HepG2 (cell line): Measurements from ENCODE around the gene AQP7.
"Not testable (repeated sequence)": the region's sequence is repeated elsewhere in the genome, so short reads cannot be mapped to it uniquely, and the experiment has no call there.

ENCODE experiments used
- ATF3 ChIP-seq: sonication (generic); formaldehyde crosslinking; IDR thresholded peaks from 2 replicates; pipeline ENCODE4 v1.4.0; 2020; ENCODE audit warnings: missing genetic modification reagents
- CREB1 ChIP-seq, 2 experiments: fragments of 450-650 bp in 1 of 2; IDR thresholded peaks; 2 replicates each; pipeline ENCODE4 v1.6.1; 2016 to 2017; ENCODE audit warnings: control low read depth in 1 of 2, mild to moderate bottlenecking in 1 of 2, missing compliant biosample characterization in 1 of 2, missing genetic modification characterization in 1 of 2
- EZH2 ChIP-seq: conservative IDR thresholded peaks from 2 replicates; pipeline ENCODE4 v1.6.1; 2012; ENCODE audit warnings: mild to moderate bottlenecking, low read depth, low read length, moderate library complexity
- PAX8 ChIP-seq: sonication (generic); formaldehyde crosslinking; IDR thresholded peaks from 2 replicates; pipeline ENCODE4 v1.8.0; 2022; ENCODE audit warnings: mild to moderate bottlenecking, missing genetic modification reagents, borderline replicate concordance
- POLR2AphosphoS5 ChIP-seq: IDR thresholded peaks from 2 replicates; pipeline ENCODE4 v1.6.1; 2012; ENCODE audit warnings: low read depth, low read length
- SALL2 ChIP-seq: sonication (generic); formaldehyde crosslinking; IDR thresholded peaks from 2 replicates; pipeline ENCODE4 v1.8.1; 2023; ENCODE audit warnings: mild to moderate bottlenecking, missing genetic modification reagents, inconsistent platforms
- SRF ChIP-seq: IDR thresholded peaks from 2 replicates; pipeline ENCODE4 v1.6.1; 2011; ENCODE audit warnings: mild to moderate bottlenecking, low read depth, low read length, moderate library complexity
- ZNF234 ChIP-seq: sonication (generic); formaldehyde crosslinking; conservative IDR thresholded peaks from 2 replicates; pipeline ENCODE4 v1.5.1; 2020; ENCODE audit warnings: mild to moderate bottlenecking, missing genetic modification reagents
- ZNF749 ChIP-seq: sonication (generic); formaldehyde crosslinking; IDR thresholded peaks from 2 replicates; pipeline ENCODE4 v1.8.0; 2022; ENCODE audit warnings: mild to moderate bottlenecking, missing genetic modification reagents, moderate library complexity, borderline replicate concordance

GRCh38 chr9:33424492-33424891, 22.1 kb upstream of the AQP7 start:
- TF ChIP-seq ATF3; EZH2; SALL2; ZNF234 (CRISPR knock-in tag); POLR2AphosphoS5; ZNF749; SRF; CREB1 (IDR thresholded peaks at IDR 0.05); CREB1 (CRISPR knock-in tag; IDR thresholded peaks at IDR 0.05); PAX8 (CRISPR knock-in tag): not testable (repeated sequence)
